ENCODE data around the gene TDP1.

TDP1 gene

GRCh38 chr14:90093942-90094595 is 138.3 kb downstream of the TDP1 start:
- H3K9ac ChIP-seq (ENCODE audit: low read depth in 1 of 2, low read length in 2 of 2): no peak overlapping the region
- H3K4me1 ChIP-seq (ENCODE audit: control insufficient read depth in 1 of 2, insufficient read depth in 2 of 2, low read length in 2 of 2): no peaks in the 10 kb centered on the region
- no peak overlapping the region for H3K4me3 ChIP-seq (ENCODE audit: low read depth in 1 of 2, low read length in 2 of 2)
- H3K9me3 ChIP-seq (ENCODE audit: control insufficient read depth in 1 of 2, low read length in 2 of 2): no peaks in the 10 kb centered on the region
- no peak overlapping the region for H3K27ac ChIP-seq (ENCODE audit: low read depth, low read length)
- H3K27me3 ChIP-seq (ENCODE audit: control insufficient read depth in 1 of 2, insufficient read depth in 2 of 2, low read length in 2 of 2): no peaks in the 10 kb centered on the region
- H3K36me3 ChIP-seq (ENCODE audit: control insufficient read depth in 1 of 2, insufficient read depth in 2 of 2, low read length in 2 of 2): no peaks in the 10 kb centered on the region

All from duodenal mucosa (tissue), 2 donors.